Small intestine (tissue), 7 donors: Measurements from ENCODE around the gene BICRAL. TPM values are rescaled to one million over a fixed set of nuclear protein-coding genes. Genes with fewer than 3 reads are reported as not detected.

ENCODE experiments used
- DNase-seq, 2 donors: peaks; one replicate each; pipeline versions ENCODE4 v3.0.0 to v3.0.0-alpha.2; 2013
- FAIRE-seq: peaks from 2 replicates; lab custom pipeline; 2012; peaks lifted over from hg19 to GRCh38; lab: Jason Lieb, UNC
- H3K27ac ChIP-seq, 3 donors: one replicate each; pipeline ENCODE4 v1.5.1; 2013; ENCODE audit warnings: low read length in 2 of 3, mild to moderate bottlenecking in 2 of 3, control low read depth in 1 of 3, inconsistent platforms in 1 of 3, low read depth in 1 of 3, moderate library complexity in 1 of 3
- H3K27me3 ChIP-seq, 3 donors: one replicate each; pipeline ENCODE4 v1.6.1; 2013; ENCODE audit warnings: low read length in 3 of 3, inconsistent platforms in 1 of 3; ENCODE audit not compliant: control insufficient read depth in 3 of 3, insufficient read depth in 3 of 3
- H3K36me3 ChIP-seq, 3 donors: one replicate each; pipeline ENCODE4 v1.6.1; 2013; ENCODE audit warnings: low read length in 3 of 3, inconsistent platforms in 1 of 3, low read depth in 1 of 3, mild to moderate bottlenecking in 1 of 3, moderate library complexity in 1 of 3; ENCODE audit not compliant: control insufficient read depth in 3 of 3, insufficient read depth in 2 of 3
- H3K4me1 ChIP-seq, 3 donors: one replicate each; pipeline ENCODE4 v1.6.1; 2013; ENCODE audit warnings: low read length in 2 of 3, inconsistent platforms in 1 of 3, low read depth in 1 of 3, mild to moderate bottlenecking in 1 of 3, moderate library complexity in 1 of 3; ENCODE audit not compliant: control insufficient read depth in 3 of 3, insufficient read depth in 2 of 3
- H3K4me3 ChIP-seq, 3 donors: one replicate each; pipeline ENCODE4 v1.5.1; 2013; ENCODE audit warnings: low read length in 3 of 3, control low read depth in 1 of 3, inconsistent platforms in 1 of 3, low read depth in 1 of 3, mild to moderate bottlenecking in 1 of 3, moderate library complexity in 1 of 3
- H3K9me3 ChIP-seq, 2 donors: one replicate each; pipeline ENCODE4 v1.6.1; 2013; ENCODE audit warnings: low read depth in 1 of 2, low read length in 1 of 2; ENCODE audit not compliant: control insufficient read depth in 2 of 2, insufficient read depth in 1 of 2
- WGBS, 3 donors: extraction: QIAGEN DNeasy Blood & Tissue Kit; methylation state at CpG; one replicate each; pipeline ENCODE4 v1.1.7; 2013; 5-methylcytosine and 5-hydroxymethylcytosine counted together
- polyA plus RNA-seq, 4 donors: library from polyadenylated mRNA; stranded (reverse) in 3 of 4; unstranded in 1 of 4; fragments of 200-250 nt in 3 of 4; fragments of 120-200 nt in 1 of 4; gene quantifications; one replicate each; pipeline versions ENCODE4 v1.2.1 to v1.2.3, GENCODE V29; 2013
- donor health status: healthy with polysubstance abuse.
- donor health status: control.
- donor health status: control.
- donor health status: Bipolar disorder and iron deficiency.
- donor health status: healthy.

The BICRAL gene
- polyA plus RNA-seq, 4 donors: 3.2 to 15.4 (median 4.7) TPM

- DNase-seq (no peak), FAIRE-seq (no peak)
- no peak overlapping the region for H3K27ac ChIP-seq
- no peaks in the 10 kb centered on the region for H3K4me1 ChIP-seq
- 81 to 92% (median 91%) methylated on average over 10 of the region's 10 CpGs for WGBS, 3 donors
- H3K27me3 ChIP-seq: no peaks in the 10 kb centered on the region
- H3K4me3 ChIP-seq: no peak overlapping the region
- no peaks in the 10 kb centered on the region for H3K9me3 ChIP-seq
- no peaks in the 10 kb centered on the region for H3K36me3 ChIP-seq
These were observed 128.0 kb downstream of the BICRAL start for GRCh38 chr6:42909835-42910234.

GRCh38 chr6:42911171-42912021 is 129.5 kb downstream of the BICRAL start:
- Histone ChIP-seq H3K9me3 (no peaks in the 10 kb centered on the region), H3K36me3 (no peaks in the 10 kb centered on the region), H3K4me3 (peak overlapping the region in 1 of 3 donors; percentile 36), H3K27me3 (no peaks in the 10 kb centered on the region), H3K27ac (peak overlapping the region in 1 of 3 donors; percentile 45), H3K4me1 (no peaks in the 10 kb centered on the region)
- DNase-seq (peak in 1 of 2 donors; percentile 64), FAIRE-seq (no peak)
- 15 to 26% (median 24%) methylated on average over 42 to 49 of the region's 49 CpGs for WGBS, 3 donors

GRCh38 chr6:42914546-42914945 is 132.7 kb downstream of the BICRAL start:
- no peak for DNase-seq
- H3K27ac ChIP-seq: no peak overlapping the region
- no peaks in the 10 kb centered on the region for H3K27me3 ChIP-seq
- H3K4me3 ChIP-seq: no peak overlapping the region
- no peaks in the 10 kb centered on the region for H3K4me1 ChIP-seq
- no peak for FAIRE-seq
- H3K9me3 ChIP-seq: no peaks in the 10 kb centered on the region
- WGBS, 3 donors: 66 to 81% (median 79%) methylated on average over 4 of the region's 4 CpGs
- H3K36me3 ChIP-seq: no peaks in the 10 kb centered on the region

GRCh38 chr6:42915732-42916131 is 133.9 kb downstream of the BICRAL start, which contains the start of gene PTCRA:
PTCRA (plus strand) TSS chr6:42916053; CDS start chr6:42916070, 17 bp downstream.
- no peaks in the 10 kb centered on the region for H3K36me3 ChIP-seq
- WGBS, 3 donors: 66 to 94% (median 75%) methylated on average over 5 to 10 of the region's 10 CpGs
- H3K9me3 ChIP-seq: no peaks in the 10 kb centered on the region
- no peak within 1 kb of the TSS for H3K4me3 ChIP-seq
- DNase-seq (no peak), FAIRE-seq (no peak)
- H3K27ac ChIP-seq: no peak within 1 kb of the TSS
- H3K27me3 ChIP-seq: no peaks in the 10 kb centered on the region
- no peaks in the 10 kb centered on the region for H3K4me1 ChIP-seq

- Histone ChIP-seq H3K9me3 (no peaks in the 10 kb centered on the region), H3K27ac (no peak overlapping the region), H3K4me1 (no peaks in the 10 kb centered on the region), H3K36me3 (no peaks in the 10 kb centered on the region), H3K27me3 (no peaks in the 10 kb centered on the region), H3K4me3 (no peak overlapping the region)
- 71 to 88% (median 78%) methylated on average over 1 of the region's 1 CpG for WGBS, 3 donors
- no peak for FAIRE-seq
- no peak for DNase-seq
These were observed 134.4 kb downstream of the BICRAL start for GRCh38 chr6:42916288-42916687.

Other genes with a start within 250 kb of the BICRAL start
- 10 to 100 TPM in 3 of 4 donors, 1 to 10 TPM in 1; 9.0 to 24.2 (median 13.0) TPM for gene UBR2, start 218.0 kb upstream of the BICRAL start, polyA plus RNA-seq
- 1 to 10 TPM in 1 of 4 donors, under 1 TPM in 1, not detected in 2; 0.92 to 1.1 TPM for gene PRPH2, start 59.5 kb upstream of the BICRAL start, polyA plus RNA-seq
- 10 to 100 TPM; 23.8 to 30.0 (median 26.9) TPM for gene TBCC, start 35.9 kb upstream of the BICRAL start, polyA plus RNA-seq
- gene RPL7L1, start 97.6 kb downstream of the BICRAL start, polyA plus RNA-seq: 10 to 100 TPM; 23.7 to 90.6 (median 46.5) TPM
- under 1 TPM in 1 of 4 donors, not detected in 3; 0.06 TPM for gene PTCRA, start 134.0 kb downstream of the BICRAL start, polyA plus RNA-seq
- gene CNPY3, start 147.4 kb downstream of the BICRAL start, polyA plus RNA-seq: 10 to 100 TPM in 3 of 4 donors, 1 to 10 TPM in 1; 8.7 to 57.3 (median 25.3) TPM
- gene GNMT, start 178.7 kb downstream of the BICRAL start, polyA plus RNA-seq: under 1 TPM in 2 of 4 donors, not detected in 2; 0.34 to 0.35 TPM
- 10 to 100 TPM; 17.8 to 51.4 (median 35.9) TPM for gene PEX6, start 197.1 kb downstream of the BICRAL start, polyA plus RNA-seq
- 10 to 100 TPM; 44.2 to 96.8 (median 58.1) TPM for gene PPP2R5D, start 202.5 kb downstream of the BICRAL start, polyA plus RNA-seq
- gene MEA1, start 231.9 kb downstream of the BICRAL start, polyA plus RNA-seq: 10 to 100 TPM; 62.6 to 90.8 (median 74.8) TPM
- 100 to 1,000 TPM in 1 of 4 donors, 10 to 100 TPM in 3; 72.4 to 103 (median 75.3) TPM for gene KLHDC3, start 232.2 kb downstream of the BICRAL start, polyA plus RNA-seq
- gene RRP36, start 239.6 kb downstream of the BICRAL start, polyA plus RNA-seq: 10 to 100 TPM; 32.2 to 50.0 (median 42.0) TPM